D721Med (cell line): ENCODE results near the gene NCEH1.

Source experiments
- DNase-seq: peaks from one replicate; pipeline ENCODE4 v3.0.0; 2011; ENCODE audit warnings: low spot score; ENCODE audit not compliant: insufficient read length
- FAIRE-seq: peaks from 2 replicates; lab custom pipeline; 2011; peaks lifted over from hg19 to GRCh38; lab: Jason Lieb, UNC
- TF ChIP-seq, protein P1 (sequence below): IDR thresholded peaks from 2 replicates; pipeline ENCODE4 v1.5.1; 2012; ENCODE audit warnings: mild to moderate bottlenecking, control low read depth; ENCODE audit not compliant: insufficient read depth; ENCODE audit errors: missing control alignments

Gene NCEH1

DNA sequence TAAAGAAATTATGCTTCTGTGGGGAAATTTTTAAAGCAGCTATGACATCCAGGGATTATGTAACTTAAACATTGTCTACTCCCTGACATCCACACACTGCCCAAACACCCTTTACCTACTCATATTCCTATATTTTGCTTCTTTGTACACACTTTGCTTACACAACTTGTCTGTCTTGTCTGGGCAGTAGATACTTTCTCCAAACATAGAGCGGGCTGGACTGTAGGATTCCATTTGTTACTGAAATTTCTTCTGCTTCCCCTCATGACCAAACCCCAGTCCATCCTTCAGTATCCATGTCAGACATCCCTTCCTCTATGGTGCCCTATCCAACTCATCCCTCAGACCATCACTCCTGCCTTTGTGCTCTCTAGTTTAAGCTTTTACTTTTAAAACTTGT is 19.9 kb downstream of the NCEH1 start:
- FAIRE-seq, result no peak
- no peak for DNase-seq
- TF ChIP-seq, protein P1, sequence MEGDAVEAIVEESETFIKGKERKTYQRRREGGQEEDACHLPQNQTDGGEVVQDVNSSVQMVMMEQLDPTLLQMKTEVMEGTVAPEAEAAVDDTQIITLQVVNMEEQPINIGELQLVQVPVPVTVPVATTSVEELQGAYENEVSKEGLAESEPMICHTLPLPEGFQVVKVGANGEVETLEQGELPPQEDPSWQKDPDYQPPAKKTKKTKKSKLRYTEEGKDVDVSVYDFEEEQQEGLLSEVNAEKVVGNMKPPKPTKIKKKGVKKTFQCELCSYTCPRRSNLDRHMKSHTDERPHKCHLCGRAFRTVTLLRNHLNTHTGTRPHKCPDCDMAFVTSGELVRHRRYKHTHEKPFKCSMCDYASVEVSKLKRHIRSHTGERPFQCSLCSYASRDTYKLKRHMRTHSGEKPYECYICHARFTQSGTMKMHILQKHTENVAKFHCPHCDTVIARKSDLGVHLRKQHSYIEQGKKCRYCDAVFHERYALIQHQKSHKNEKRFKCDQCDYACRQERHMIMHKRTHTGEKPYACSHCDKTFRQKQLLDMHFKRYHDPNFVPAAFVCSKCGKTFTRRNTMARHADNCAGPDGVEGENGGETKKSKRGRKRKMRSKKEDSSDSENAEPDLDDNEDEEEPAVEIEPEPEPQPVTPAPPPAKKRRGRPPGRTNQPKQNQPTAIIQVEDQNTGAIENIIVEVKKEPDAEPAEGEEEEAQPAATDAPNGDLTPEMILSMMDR, result no peak

DNA sequence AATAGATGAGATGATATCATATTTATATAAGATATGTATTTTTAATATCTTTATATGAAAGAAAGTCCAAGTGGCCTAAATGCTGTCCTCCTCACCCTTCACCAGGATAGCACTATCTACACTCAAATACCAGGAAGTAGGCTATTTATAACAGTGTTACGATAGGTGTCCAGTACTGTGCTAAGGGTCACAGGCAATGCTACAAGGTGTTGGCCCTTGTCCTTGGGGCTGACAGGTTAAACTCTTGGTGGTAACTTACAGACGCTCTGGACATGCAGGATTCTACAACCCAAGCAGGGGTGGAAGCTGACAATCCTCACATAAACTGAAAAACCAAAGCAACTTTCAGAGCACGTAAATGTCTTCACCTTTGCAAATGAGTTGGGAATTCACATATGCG is 22.3 kb downstream of the NCEH1 start:
- no peak for FAIRE-seq
- no peak for DNase-seq
- TF ChIP-seq, protein P1, result no peak

DNA sequence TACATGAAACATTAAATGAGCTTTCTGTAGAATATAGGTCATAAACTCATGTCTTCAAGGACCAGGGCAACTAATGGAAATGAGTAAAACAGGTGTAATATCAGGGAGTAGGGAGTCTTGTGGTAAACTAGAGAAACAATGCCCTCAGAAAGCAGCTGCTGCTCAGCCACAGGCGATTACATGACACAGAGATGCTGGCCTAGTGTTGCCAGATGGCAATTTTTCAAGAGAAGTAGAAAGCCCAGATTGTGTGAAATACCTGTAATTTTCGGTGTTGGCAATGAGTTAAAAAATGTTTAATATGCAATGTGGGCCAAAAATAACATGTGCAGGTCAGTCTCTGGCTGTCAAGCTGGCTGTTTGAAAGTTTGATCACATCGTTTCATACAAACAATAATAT is 23.4 kb downstream of the NCEH1 start:
- TF ChIP-seq, protein P1, result no peak
- FAIRE-seq (no peak), DNase-seq (no peak)

DNA sequence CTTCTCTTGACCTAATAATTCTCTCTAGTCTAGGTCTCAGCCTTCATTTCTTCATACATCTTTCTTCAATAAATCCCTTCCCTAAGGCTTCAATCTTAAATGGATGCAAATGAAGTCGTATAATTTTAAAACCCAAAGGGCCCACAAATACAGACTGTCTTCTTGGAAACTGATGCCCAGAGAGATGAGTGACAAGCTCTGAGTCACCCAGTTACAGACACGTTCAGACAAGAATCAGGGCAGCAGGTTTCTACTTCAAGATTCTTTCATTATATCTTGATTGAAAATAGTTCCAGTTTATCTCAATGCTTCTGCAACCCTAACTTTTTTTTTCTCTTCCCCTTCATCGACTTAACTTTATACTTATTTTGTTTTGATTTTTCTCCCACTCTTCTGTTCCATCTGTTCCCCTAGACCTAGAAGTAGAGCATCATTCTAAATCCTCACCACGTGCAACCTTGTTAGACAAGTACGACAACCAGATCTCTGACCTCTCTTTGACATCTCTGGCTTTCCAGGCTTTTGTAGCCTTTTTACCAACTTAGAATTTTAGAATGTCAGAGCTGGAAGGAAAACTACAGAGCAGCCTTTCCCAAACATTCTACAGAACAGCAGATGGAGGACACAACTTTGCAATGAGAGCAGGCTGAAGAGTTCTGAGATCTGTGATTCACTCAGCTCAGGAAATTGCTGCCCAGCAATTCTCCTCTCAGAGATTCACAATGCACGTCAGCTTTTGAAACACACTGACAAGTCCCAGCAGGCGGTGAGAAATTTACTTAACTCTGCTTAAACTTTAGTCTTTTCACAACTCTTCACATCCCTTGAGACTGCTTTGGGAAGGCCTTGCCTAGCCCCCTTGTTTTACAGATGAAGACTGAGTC is 25.3 kb downstream of the NCEH1 start:
- TF ChIP-seq, protein P1, result no peak
- FAIRE-seq, result no peak

DNA sequence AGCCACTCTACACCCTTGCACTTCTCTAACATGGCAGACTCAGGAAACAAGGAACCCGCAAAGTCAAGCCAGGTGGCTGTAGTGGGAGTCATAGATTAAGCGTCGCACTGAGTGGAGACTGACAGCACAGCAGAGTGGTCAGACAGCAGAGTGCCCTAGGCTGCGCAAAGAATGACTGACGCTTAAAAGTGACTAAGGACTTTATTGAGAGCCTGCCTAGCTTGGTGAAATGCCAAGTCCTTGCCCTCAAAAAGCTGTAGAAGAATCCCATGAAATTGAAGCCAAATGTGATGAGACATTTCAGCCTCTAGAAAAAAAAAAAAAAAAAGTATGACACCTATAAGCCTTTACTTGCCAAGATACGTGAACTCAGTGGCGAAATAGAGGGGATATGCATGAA is 30.2 kb downstream of the NCEH1 start:
- TF ChIP-seq, protein P1, result no peak
- DNase-seq (no peak), FAIRE-seq (no peak)

More for the DNA sequence above, 25.3 kb downstream of the NCEH1 start:
- no peak for DNase-seq

DNA sequence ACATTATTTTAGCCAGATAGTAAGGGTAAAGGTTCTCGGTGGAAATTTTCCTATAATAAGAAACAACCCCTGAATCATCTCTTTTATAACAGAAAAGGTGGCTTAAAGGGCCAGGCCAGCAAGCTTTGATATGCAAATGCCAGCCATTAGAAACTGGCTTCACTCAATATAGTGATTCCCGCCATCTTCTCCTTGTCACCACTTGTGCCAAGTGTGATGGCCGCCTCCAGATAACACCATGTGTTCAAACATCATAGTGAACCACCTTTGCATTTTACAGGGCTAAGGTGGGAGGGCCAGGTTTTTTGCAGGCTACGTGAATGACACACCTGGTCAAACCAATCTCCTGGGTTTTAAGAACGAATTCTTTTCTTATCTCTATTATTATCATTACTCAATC is 31.3 kb downstream of the NCEH1 start:
- DNase-seq, result no peak
- TF ChIP-seq, protein P1, result no peak
- FAIRE-seq, result no peak

DNA sequence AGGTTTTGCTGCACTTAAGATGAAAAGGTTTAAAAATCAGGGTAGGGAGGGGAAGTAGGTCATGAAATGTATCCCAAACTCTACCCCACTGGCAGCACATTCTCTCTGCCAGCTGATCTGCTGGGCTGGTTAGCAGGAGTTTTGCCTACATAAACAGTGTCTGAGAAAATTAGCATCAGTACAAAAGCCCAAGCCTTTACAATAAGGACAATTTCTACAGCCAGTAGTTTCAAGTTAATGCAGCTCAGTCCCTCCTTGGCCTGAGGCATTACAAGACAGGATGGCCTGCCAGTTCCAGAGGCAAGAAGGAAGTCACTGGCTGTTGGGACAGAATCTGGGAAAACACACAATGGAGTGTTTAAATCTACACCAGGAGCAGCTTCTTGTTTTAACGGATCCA is 32.8 kb downstream of the NCEH1 start:
- FAIRE-seq (no peak), DNase-seq (no peak)
- TF ChIP-seq, protein P1, result no peak
